Globus pallidus (tissue), 1 donor: ENCODE results near the gene ACADSB.
A peak's percentile ranks its signal among the peaks of the same experiment; 100 is the strongest.

ENCODE experiments used
- DNase-seq: peaks from one replicate; pipeline ENCODE4 v3.0.0-alpha.2; 2015; ENCODE audit warnings: low spot score

ACADSB gene

GRCh38 chr10:123042708-123043408 lies 34.1 kb downstream of the ACADSB start:
- no peak for DNase-seq

GRCh38 chr10:123043409-123043925 lies 34.7 kb downstream of the ACADSB start:
- peak; percentile 82 for DNase-seq

GRCh38 chr10:123044391-123044790 lies 35.6 kb downstream of the ACADSB start:
- peak; percentile 48 for DNase-seq

- DNase-seq = no peak
Observed at GRCh38 chr10:123045961-123046731, 37.3 kb downstream of the ACADSB start.

- no peak for DNase-seq
Observed at GRCh38 chr10:123057968-123058367, 49.2 kb downstream of the ACADSB start.

- no peak for DNase-seq
Observed at GRCh38 chr10:123061865-123062264, 53.1 kb downstream of the ACADSB start.

- no peak for DNase-seq
Observed at GRCh38 chr10:123062726-123063125, 53.9 kb downstream of the ACADSB start.

- no peak for DNase-seq
Observed at GRCh38 chr10:123068087-123068853, 59.5 kb downstream of the ACADSB start.

- DNase-seq = peak; percentile 65
Observed at GRCh38 chr10:123069246-123069986, 60.6 kb downstream of the ACADSB start.

GRCh38 chr10:123073187-123073586 lies 64.4 kb downstream of the ACADSB start:
- no peak for DNase-seq

GRCh38 chr10:123074215-123074614 lies 65.4 kb downstream of the ACADSB start:
- no peak for DNase-seq

GRCh38 chr10:123081896-123082295 lies 73.1 kb downstream of the ACADSB start:
- no peak for DNase-seq

- no peak for DNase-seq
Observed at GRCh38 chr10:123083811-123084210, 75.0 kb downstream of the ACADSB start.

- DNase-seq = no peak
Observed at GRCh38 chr10:123086281-123086680, 77.5 kb downstream of the ACADSB start.

GRCh38 chr10:123087348-123087747 lies 78.5 kb downstream of the ACADSB start:
- no peak for DNase-seq

- DNase-seq = no peak
Observed at GRCh38 chr10:123087786-123088185, 79.0 kb downstream of the ACADSB start.

- no peak for DNase-seq
Observed at GRCh38 chr10:123092635-123093414, 84.0 kb downstream of the ACADSB start.

- DNase-seq = no peak
Observed at GRCh38 chr10:123093489-123093888, 84.7 kb downstream of the ACADSB start.

- DNase-seq = peak; percentile 9
Observed at GRCh38 chr10:123096452-123096851, 87.6 kb downstream of the ACADSB start.

GRCh38 chr10:123097039-123097438 lies 88.2 kb downstream of the ACADSB start:
- no peak for DNase-seq
